Gastrocnemius medialis (tissue), 4 donors: ENCODE data around the gene BEST1. TPM values are rescaled to one million over a fixed set of nuclear protein-coding genes. Genes with fewer than 3 reads are reported as not detected.
A peak's percentile ranks its signal among the peaks of the same experiment; 100 is the strongest.

Source experiments
- ATAC-seq, 2 donors: fragments of 150-250 bp; one replicate each; pipeline ENCODE4 v1.9.1; 2016
- DNase-seq, 2 donors: peaks; one replicate each; pipeline ENCODE4 v3.0.0-alpha.2; 2019
- H3K27ac ChIP-seq, 4 donors: fragments of 200-600 bp; sonication (generic); 1 replicate in 1 of 4; 2 replicates in 3 of 4; pipeline ENCODE4 v1.5.1; 2016 to 2018; ENCODE audit warnings: mild to moderate bottlenecking in 2 of 4, moderate library complexity in 1 of 4
- H3K27me3 ChIP-seq, 3 donors: fragments of 200-600 bp; sonication (generic) in 2 of 3; 1 replicate in 1 of 3; 2 replicates in 2 of 3; pipeline versions ENCODE4 v1.5.1 to v1.6.0; 2016 to 2019; ENCODE audit warnings: mild to moderate bottlenecking in 1 of 3, moderate library complexity in 1 of 3
- H3K36me3 ChIP-seq, 2 donors: fragments of 200-600 bp; sonication (generic) in 1 of 2; one replicate each; pipeline ENCODE4 v1.5.1; 2017 to 2018
- H3K4me1 ChIP-seq, 2 donors: fragments of 200-600 bp; sonication (generic) in 1 of 2; one replicate each; pipeline ENCODE4 v1.5.1; 2016 to 2017; ENCODE audit warnings: mild to moderate bottlenecking in 2 of 2
- H3K4me3 ChIP-seq, 4 donors: fragments of 200-600 bp; sonication (generic) in 3 of 4; 1 replicate in 1 of 4; 2 replicates in 3 of 4; pipeline ENCODE4 v1.5.1; 2016 to 2019; ENCODE audit warnings: mild to moderate bottlenecking in 2 of 4
- H3K9me3 ChIP-seq, 3 donors: fragments of 200-600 bp; sonication (generic) in 2 of 3; 1 replicate in 1 of 3; 2 replicates in 2 of 3; pipeline ENCODE4 v1.5.1; 2016 to 2019
- POLR2A ChIP-seq, 2 donors: fragments of 450-650 bp; IDR thresholded peaks; one replicate each; pipeline ENCODE4 v1.6.1; 2017; ENCODE audit warnings: antibody characterized with exemption in 2 of 2, mild to moderate bottlenecking in 2 of 2, moderate library complexity in 2 of 2
- in situ Hi-C, 4 donors: fragments of 200-750 bp; cut with MboI; loops; one replicate each; pipeline versions ENCODE4 v1.15.0 to v1.8.0; 2017; ENCODE audit warnings: low sequenced_read_pairs in 4 of 4
- intact Hi-C: fragments of 100-400 bp; cut with DNase I; formaldehyde crosslinking; loops from one replicate; pipeline ENCODE4 v1.15.1; 2023; ENCODE audit warnings: low total_unique reads
- total RNA-seq, 4 donors: library from RNA; depleted of rRNA; stranded (reverse); fragments of >200 nt; gene quantifications; one replicate each; pipeline versions ENCODE4 v1.1.0 to v1.2.3, GENCODE V29; 2016
- TF ChIP-seq, protein P1 (sequence below), 5 experiments: fragments of 450-650 bp in 3 of 5; fragments of 200-600 bp in 2 of 5; sonication (generic) in 2 of 5; IDR thresholded peaks in 4 of 5; conservative IDR thresholded peaks in 1 of 5; 1 replicate in 4 of 5; 2 replicates in 1 of 5; pipeline ENCODE4 v1.5.1; 2016 to 2019; ENCODE audit warnings: antibody characterized with exemption in 5 of 5, mild to moderate bottlenecking in 3 of 5, moderate library complexity in 3 of 5

Gene BEST1
- total RNA-seq, 4 donors from 2014 or later, result 0.93 to 1.7 (median 0.94) TPM; not detected in 1

DNA sequence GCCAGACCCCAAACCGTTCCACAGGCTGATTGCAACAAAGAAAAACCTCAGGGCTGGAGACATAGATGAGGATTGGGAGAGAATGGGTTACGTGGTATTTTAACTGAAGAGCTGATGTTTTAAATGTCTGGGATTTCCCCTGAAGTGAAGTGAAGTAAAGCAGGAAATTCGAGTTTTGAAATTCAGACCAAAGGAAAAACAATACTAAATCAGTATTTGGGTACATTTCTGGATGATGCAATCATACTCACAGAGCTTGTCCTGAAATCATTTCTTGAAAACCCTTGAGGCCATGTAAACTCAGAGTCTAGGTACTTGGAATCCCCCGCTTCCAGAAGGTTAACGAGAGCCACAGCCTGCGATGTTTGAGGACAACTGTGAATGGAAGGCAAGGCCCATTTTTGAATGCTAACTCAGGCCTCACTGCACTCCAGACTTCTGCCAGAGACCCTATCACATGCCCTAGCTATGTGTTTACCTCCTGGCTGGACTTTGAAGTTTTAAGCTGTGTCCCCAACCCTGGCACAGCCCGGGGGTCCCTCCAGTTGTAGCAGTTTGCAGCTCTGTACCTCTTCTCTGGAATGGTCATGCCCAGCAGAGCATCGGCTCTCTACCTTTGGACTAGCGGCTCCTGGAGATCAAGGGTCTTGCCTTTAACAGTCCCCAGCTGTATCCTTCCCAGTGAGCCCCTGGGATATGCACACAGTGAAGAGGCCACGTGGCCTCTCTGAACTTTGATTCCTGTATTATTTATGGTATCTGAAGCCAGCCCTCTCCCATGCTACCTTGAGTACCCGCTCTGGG, 22.7 kb downstream of the BEST1 start:
- no peaks in the 10 kb centered on the region for H3K36me3 ChIP-seq
- intact Hi-C loops (loop anchor here (5.0 kb wide), 2 partner anchors 149 to 156 kb away; partner anchors contain the start of genes FADS1 and INCENP), in situ Hi-C loops (no loop called here)
- H3K4me3 ChIP-seq, result peak overlapping the region in 2 of 4 donors; percentile 11 to 39
- ATAC-seq, result peak in 1 of 2 donors; percentile 6
- H3K9me3 ChIP-seq, result no peaks in the 10 kb centered on the region
- peak overlapping the region; percentile 93 to 100 (median 99) for H3K27ac ChIP-seq
- peaks cover 52 to 68% of the 10 kb centered on the region in 2 donors for H3K4me1 ChIP-seq
- H3K27me3 ChIP-seq, result no peaks in the 10 kb centered on the region
- DNase-seq, result no peak
- TF ChIP-seq, protein P1, sequence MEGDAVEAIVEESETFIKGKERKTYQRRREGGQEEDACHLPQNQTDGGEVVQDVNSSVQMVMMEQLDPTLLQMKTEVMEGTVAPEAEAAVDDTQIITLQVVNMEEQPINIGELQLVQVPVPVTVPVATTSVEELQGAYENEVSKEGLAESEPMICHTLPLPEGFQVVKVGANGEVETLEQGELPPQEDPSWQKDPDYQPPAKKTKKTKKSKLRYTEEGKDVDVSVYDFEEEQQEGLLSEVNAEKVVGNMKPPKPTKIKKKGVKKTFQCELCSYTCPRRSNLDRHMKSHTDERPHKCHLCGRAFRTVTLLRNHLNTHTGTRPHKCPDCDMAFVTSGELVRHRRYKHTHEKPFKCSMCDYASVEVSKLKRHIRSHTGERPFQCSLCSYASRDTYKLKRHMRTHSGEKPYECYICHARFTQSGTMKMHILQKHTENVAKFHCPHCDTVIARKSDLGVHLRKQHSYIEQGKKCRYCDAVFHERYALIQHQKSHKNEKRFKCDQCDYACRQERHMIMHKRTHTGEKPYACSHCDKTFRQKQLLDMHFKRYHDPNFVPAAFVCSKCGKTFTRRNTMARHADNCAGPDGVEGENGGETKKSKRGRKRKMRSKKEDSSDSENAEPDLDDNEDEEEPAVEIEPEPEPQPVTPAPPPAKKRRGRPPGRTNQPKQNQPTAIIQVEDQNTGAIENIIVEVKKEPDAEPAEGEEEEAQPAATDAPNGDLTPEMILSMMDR (IDR thresholded peaks at IDR 0.05 in 4 of 5, conservative IDR thresholded peaks at IDR 0.05 in 1 of 5), result no peak
- TF ChIP-seq POLR2A (IDR thresholded peaks at IDR 0.05), result no peak

DNA sequence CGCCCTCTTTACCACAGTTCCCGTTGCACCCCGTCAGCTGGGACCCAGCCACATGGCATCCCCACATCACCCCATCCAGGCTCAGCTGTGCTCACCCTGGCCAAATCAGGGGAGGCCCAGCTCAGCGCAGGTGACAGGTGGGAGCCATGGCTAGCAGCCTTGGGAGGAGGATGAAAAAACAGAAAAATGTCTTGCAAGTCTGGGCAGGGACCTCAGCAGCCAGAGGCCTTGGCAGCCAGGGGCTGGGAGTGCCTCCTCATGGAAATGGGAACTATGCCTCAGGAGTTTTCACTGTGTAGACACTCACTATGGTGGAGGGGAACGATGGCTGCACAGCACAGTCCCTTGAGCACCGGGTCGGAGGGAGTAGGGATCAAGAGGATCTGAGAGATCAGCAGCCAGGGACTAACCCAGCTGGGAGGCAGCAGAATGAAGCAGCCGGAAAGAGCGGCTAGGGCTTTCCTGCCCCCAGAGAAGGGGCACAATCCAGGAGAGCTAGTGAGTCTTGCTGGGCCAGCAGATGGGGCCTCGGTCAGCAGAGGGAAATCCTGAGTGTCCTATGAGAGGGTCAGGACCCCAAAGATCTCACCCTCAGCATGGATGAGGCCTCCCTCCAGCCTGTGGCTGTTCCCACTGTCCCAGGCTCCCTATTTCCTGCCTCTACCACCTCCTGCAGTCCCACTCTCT, 23.5 kb downstream of the BEST1 start:
- Histone ChIP-seq H3K4me1 (peaks cover 47 to 69% of the 10 kb centered on the region in 2 donors), H3K27ac (peak overlapping the region; percentile 93 to 100 (median 99)), H3K36me3 (no peaks in the 10 kb centered on the region), H3K9me3 (no peaks in the 10 kb centered on the region), H3K27me3 (no peaks in the 10 kb centered on the region), H3K4me3 (no peak overlapping the region)
- intact Hi-C loops, result loop anchor here (5.0 kb wide), 2 partner anchors 149 to 156 kb away; partner anchors contain the start of genes FADS1 and INCENP
- TF ChIP-seq, protein P1 (IDR thresholded peaks at IDR 0.05 in 4 of 5, conservative IDR thresholded peaks at IDR 0.05 in 1 of 5), result no peak
- TF ChIP-seq POLR2A (IDR thresholded peaks at IDR 0.05), result no peak
- no peak for DNase-seq
- in situ Hi-C loops, result no loop called here
- ATAC-seq, result no peak

DNA sequence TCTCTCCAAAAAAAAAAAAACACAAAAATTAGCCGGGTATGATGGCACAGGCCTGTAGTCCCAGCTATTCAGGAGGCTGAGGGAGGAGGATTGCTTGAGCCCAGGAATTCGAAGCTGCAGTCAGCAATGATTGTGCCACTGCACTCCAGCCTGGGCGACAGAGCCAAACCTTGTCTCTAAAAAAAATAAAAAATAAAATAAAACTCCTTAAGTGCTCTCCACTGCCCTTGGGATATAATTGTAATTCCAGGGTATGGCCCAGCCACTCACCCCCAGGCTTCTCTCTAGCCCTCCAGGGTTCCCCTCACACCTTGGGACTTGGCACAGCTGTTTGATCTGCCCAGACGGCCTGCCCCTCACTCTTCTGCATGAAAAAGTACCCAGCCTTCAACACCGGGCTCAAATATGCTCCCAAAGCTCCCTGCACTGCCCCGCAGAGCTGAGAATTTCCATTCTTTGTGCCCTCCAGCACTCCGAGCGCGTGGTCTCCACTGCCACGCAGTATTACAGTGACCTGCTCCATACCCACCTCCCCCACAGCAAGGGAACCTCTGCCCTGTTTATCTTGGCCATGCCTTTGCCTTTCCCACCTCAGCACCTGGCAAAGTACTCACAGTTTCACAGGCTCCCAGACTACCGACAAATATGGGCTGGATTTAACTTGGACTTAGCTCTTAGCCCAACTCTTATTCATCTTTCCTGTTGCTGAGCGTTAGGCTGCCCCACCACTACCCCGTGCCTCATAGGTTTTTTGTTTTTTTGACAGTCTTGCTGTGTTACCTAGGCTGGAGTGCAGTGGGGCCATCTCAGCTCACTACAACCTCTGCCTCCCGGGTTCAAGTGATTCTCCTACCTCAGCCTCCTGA, 24.8 kb downstream of the BEST1 start:
- Histone ChIP-seq H3K36me3 (no peaks in the 10 kb centered on the region), H3K27ac (peak overlapping the region in 2 of 4 donors; percentile 8 to 100), H3K9me3 (no peaks in the 10 kb centered on the region), H3K4me1 (peaks cover 43 to 61% of the 10 kb centered on the region in 2 donors), H3K4me3 (no peak overlapping the region), H3K27me3 (no peaks in the 10 kb centered on the region)
- TF ChIP-seq, protein P1 (IDR thresholded peaks at IDR 0.05 in 4 of 5, conservative IDR thresholded peaks at IDR 0.05 in 1 of 5), result no peak
- no peak for TF ChIP-seq POLR2A (IDR thresholded peaks at IDR 0.05)
- ATAC-seq (no peak), DNase-seq (no peak)
- in situ Hi-C loops (no loop called here), intact Hi-C loops (loop anchor here (5.0 kb wide), 2 partner anchors 147 to 158 kb away; partner anchors contain the start of genes FADS1 and INCENP)

DNA sequence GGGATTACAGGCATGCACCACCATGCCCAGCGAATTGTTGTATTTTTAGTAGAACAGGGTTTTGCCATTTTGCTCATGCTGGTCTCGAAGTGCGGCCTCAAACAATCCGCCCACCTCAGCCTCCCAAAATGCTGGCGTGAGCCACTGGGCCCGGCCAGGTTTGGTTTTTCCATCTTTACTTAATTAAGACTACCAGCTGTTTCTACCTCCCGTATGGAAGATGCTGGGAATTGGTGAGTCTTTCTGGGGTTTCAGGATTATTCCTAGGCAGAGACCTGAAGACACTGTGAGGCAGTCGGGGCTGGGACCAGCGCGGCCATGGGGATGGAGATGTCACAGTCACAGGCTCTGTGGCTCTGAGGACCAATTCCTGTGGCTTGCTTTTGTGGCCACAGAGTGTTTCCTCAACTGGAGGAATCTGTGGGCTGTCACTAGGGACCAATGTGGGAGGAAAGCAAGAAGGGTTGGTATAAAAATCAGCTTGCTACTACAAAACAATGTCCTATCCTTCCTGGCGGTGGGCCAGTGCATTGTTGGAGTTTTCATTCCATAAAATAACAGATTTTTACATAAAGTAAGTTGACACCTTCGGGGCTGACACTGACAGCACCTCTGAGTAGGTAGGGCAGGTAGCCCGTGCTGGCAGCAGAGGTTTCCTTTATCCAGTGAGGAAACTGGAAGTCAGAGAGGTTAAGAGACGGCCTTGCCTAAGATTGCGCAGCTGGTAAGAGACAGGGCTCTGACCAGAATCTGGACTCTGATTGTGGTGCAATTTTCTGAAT, 25.7 kb downstream of the BEST1 start:
- no peak for ATAC-seq
- no peaks in the 10 kb centered on the region for H3K9me3 ChIP-seq

More for the DNA sequence above, 25.7 kb downstream of the BEST1 start:
- Histone ChIP-seq H3K4me1 (peaks cover 36 to 52% of the 10 kb centered on the region in 2 donors), H3K4me3 (no peak overlapping the region), H3K27me3 (no peaks in the 10 kb centered on the region), H3K27ac (peak overlapping the region in 1 of 4 donors; percentile 8), H3K36me3 (no peaks in the 10 kb centered on the region)
- in situ Hi-C loops (no loop called here), intact Hi-C loops (no loop called here)
- TF ChIP-seq, protein P1 (IDR thresholded peaks at IDR 0.05 in 4 of 5, conservative IDR thresholded peaks at IDR 0.05 in 1 of 5), result no peak
- no peak for DNase-seq
